PC-3 (cell line): ENCODE results near the gene DUOX1. TPM values are rescaled to one million over a fixed set of nuclear protein-coding genes. Genes with fewer than 3 reads are reported as not detected.

Source experiments
- ATAC-seq: fragments of 200-7000 bp; cut with Tn5 transposase; 2 replicates; pipeline ENCODE4 v1.9.1; 2020; ENCODE audit warnings: mild to moderate bottlenecking, moderate library complexity
- BruUV-seq: library from RNA; stranded (reverse); fragments of 400-500 nt; replicated peaks from 2 replicates; lab custom pipeline; 2021; lab: Mats Ljungman, UMichigan
- CTCF ChIA-PET: fragments of 300-600 bp; sonication (Branson Sonifier 250); formaldehyde crosslinking; loops from one replicate; lab custom pipeline; 2022; ENCODE audit warnings: antibody characterized with exemption; lab: Charles Lee
- POLR2A ChIA-PET: fragments of 300-600 bp; sonication (Branson Sonifier 250); formaldehyde crosslinking; loops from one replicate; lab custom pipeline; 2022; ENCODE audit warnings: antibody characterized with exemption; ENCODE audit not compliant: unreplicated experiment; lab: Charles Lee
- DNase-seq: peaks from one replicate; pipeline ENCODE4 v3.0.0-alpha.2; 2015
- H2AFZ ChIP-seq: fragments of 300-600 bp; sonication (generic); 2 replicates; pipeline ENCODE4 v1.6.0; 2016; ENCODE audit warnings: antibody characterized with exemption, low read length
- H3F3A ChIP-seq: fragments of 300-600 bp; sonication (generic); one replicate; pipeline ENCODE4 v1.6.0; 2017; ENCODE audit warnings: antibody characterized with exemption, low read length, control low read depth, mild to moderate bottlenecking; ENCODE audit not compliant: unreplicated experiment
- H3K27ac ChIP-seq: fragments of 300-600 bp; sonication (generic); 2 replicates; pipeline ENCODE4 v1.5.1; 2016; ENCODE audit warnings: mild to moderate bottlenecking, low read length
- H3K27me3 ChIP-seq: fragments of 300-600 bp; sonication (generic); 2 replicates; pipeline ENCODE4 v1.6.1; 2016; ENCODE audit warnings: low read length, mixed read lengths
- H3K36me3 ChIP-seq: fragments of 300-600 bp; sonication (generic); 2 replicates; pipeline ENCODE4 v1.6.1; 2016; ENCODE audit warnings: low read depth, mixed run types, low read length, mixed read lengths
- H3K4me1 ChIP-seq: fragments of 300-600 bp; sonication (generic); 2 replicates; pipeline ENCODE4 v1.5.1; 2016; ENCODE audit warnings: low read length; ENCODE audit not compliant: insufficient read depth
- H3K4me2 ChIP-seq: fragments of 300-600 bp; sonication (generic); 2 replicates; pipeline ENCODE4 v1.6.0; 2016; ENCODE audit warnings: low read length
- H3K4me3 ChIP-seq: fragments of 300-600 bp; sonication (generic); 2 replicates; pipeline ENCODE4 v1.5.1; 2016; ENCODE audit warnings: mild to moderate bottlenecking, low read length, mixed read lengths
- H3K79me2 ChIP-seq: fragments of 300-600 bp; sonication (generic); 2 replicates; pipeline ENCODE4 v1.6.1; 2017; ENCODE audit warnings: low read length, mixed read lengths
- H3K9ac ChIP-seq: fragments of 300-600 bp; sonication (generic); 2 replicates; pipeline ENCODE4 v1.6.0; 2016; ENCODE audit warnings: mild to moderate bottlenecking, low read length
- H3K9me2 ChIP-seq: fragments of 300-600 bp; sonication (generic); replicated peaks from 2 replicates; pipeline ENCODE4 v1.6.1; 2016; ENCODE audit warnings: mixed run types, low read length, mixed read lengths
- H3K9me3 ChIP-seq: fragments of 300-600 bp; sonication (generic); 2 replicates; pipeline ENCODE4 v1.6.1; 2016; ENCODE audit warnings: low read length, mixed read lengths
- H4K20me1 ChIP-seq: fragments of 300-600 bp; sonication (generic); 2 replicates; pipeline ENCODE4 v1.6.1; 2016; ENCODE audit warnings: low read length, mixed read lengths
- EZH2 ChIP-seq: fragments of 300-600 bp; sonication (generic); IDR thresholded peaks from one replicate; pipeline ENCODE4 v1.6.1; 2017; ENCODE audit warnings: antibody characterized with exemption, mild to moderate bottlenecking, low read length; ENCODE audit not compliant: unreplicated experiment
- EZH2phosphoT487 ChIP-seq: fragments of 300-600 bp; sonication (generic); IDR thresholded peaks from 2 replicates; pipeline ENCODE4 v1.6.1; 2018; ENCODE audit warnings: mild to moderate bottlenecking, antibody characterized with exemption, low read length, borderline replicate concordance
- intact Hi-C: fragments of 100-400 bp; cut with micrococcal nuclease; formaldehyde crosslinking; loops from 2 replicates; pipeline ENCODE4 v1.9.0; 2023
- total RNA-seq: library from RNA; depleted of rRNA; stranded (reverse); fragments of >200 nt; gene quantifications from 2 replicates; pipeline ENCODE4 v1.2.3, GENCODE V29; 2014
- TF ChIP-seq, protein P1 (sequence below): fragments of 300-600 bp; sonication (generic); conservative IDR thresholded peaks from 2 replicates; pipeline ENCODE4 v1.5.1; 2017; ENCODE audit warnings: antibody characterized with exemption, low read depth, mild to moderate bottlenecking, low read length

The DUOX1 gene
- total RNA-seq, 1 experiment from 2014 or later, result not detected

DNA sequence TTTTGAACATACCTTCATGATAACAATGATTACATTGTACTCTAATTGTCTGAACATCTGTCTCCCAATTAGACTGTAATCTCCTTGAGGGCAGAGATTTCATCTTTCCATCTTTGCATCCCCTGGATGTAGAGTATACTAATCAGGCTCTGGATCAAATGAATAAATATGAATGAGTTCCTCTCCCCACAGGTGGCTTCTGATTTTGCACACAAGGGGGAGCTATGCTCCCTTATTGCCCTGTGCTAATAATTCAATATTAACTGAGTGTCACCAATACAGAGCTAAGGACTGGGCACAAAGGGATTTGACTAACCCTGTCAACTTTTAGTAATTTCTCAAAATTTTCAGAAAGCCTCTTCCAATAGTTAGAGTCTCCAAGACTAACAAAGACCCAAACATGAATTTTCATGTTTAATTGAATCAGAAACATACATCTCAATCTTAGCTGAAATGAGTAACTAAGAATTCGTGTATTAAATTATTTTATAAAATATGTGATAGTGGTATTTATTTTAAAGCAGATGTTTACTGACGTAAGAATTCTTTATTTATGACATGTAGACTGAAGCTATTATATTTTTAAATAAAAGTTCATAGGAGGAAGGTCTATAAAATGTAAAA, 3.1 kb upstream of the DUOX1 start:
- Histone ChIP-seq H3K36me3 (no peaks in the 10 kb centered on the region), H2AFZ (no peak overlapping the region), H3K27ac (no peak overlapping the region), H3K27me3 (no peaks in the 10 kb centered on the region), H3K79me2 (no peaks in the 10 kb centered on the region), H3F3A (no peaks in the 10 kb centered on the region), H4K20me1 (no peaks in the 10 kb centered on the region), H3K9me3 (no peaks in the 10 kb centered on the region), H3K9me2 (no peaks in the 10 kb centered on the region), H3K4me2 (no peak overlapping the region), H3K4me1 (peaks cover 15% of the 10 kb centered on the region), H3K4me3 (no peak overlapping the region), H3K9ac (no peak overlapping the region)
- POLR2A ChIA-PET, result no interaction called here
- TF ChIP-seq, protein P1, sequence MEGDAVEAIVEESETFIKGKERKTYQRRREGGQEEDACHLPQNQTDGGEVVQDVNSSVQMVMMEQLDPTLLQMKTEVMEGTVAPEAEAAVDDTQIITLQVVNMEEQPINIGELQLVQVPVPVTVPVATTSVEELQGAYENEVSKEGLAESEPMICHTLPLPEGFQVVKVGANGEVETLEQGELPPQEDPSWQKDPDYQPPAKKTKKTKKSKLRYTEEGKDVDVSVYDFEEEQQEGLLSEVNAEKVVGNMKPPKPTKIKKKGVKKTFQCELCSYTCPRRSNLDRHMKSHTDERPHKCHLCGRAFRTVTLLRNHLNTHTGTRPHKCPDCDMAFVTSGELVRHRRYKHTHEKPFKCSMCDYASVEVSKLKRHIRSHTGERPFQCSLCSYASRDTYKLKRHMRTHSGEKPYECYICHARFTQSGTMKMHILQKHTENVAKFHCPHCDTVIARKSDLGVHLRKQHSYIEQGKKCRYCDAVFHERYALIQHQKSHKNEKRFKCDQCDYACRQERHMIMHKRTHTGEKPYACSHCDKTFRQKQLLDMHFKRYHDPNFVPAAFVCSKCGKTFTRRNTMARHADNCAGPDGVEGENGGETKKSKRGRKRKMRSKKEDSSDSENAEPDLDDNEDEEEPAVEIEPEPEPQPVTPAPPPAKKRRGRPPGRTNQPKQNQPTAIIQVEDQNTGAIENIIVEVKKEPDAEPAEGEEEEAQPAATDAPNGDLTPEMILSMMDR, result peak; percentile 96
- no peak for TF ChIP-seq EZH2
- no TSS peak for BruUV-seq
- DNase-seq (peak; percentile 76), ATAC-seq (peak; percentile 60)
- CTCF ChIA-PET, result interaction anchor here (0.6 to 1.7 kb wide), 9 partner anchors 9 to 150 kb away, joined by 3 to 27 read pairs (median 7); no protein-coding TSS in a partner anchor
- intact Hi-C loops, result loop anchor here (2.0 to 10.0 kb wide), 4 partner anchors 36 to 162 kb away; no protein-coding TSS in a partner anchor

DNA sequence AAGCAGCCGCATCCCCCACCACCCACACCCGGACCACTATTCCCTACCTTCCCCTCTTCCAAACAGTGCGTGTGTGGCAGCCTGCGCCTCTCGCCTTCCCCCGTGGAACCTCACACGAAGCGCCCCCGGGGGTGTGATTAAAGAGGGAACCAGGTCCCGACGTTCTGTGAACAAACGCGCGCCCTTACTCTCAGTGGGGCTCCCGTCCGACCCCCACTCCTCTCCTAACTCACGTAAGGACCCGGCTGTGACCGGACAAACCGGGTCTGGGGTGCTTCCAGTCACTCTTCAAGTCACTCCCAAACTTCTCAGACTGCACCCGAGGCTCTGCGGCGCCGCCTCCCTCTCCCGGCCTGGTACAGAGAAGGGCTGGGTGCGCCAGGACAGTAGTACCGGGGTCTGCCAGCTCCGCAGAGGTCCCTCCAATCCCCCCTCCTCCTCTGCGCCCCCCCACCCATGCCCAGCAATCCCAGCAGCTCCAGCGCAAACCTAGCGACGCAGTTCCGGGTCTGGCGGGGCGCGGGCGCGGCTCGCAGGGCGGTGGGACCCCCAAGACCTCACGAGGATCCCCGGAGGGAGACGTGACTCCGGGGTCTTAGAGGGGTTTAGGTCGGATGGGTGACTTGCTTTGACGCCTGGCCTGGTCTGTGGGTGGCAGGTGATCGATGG, 689 bp upstream of the DUOX1 start:
- H3K9me2 ChIP-seq, result no peaks in the 10 kb centered on the region
- H3K4me2 ChIP-seq, result no peak overlapping the region
- ChIA-PET CTCF (no interaction called here), POLR2A (no interaction called here)
- no peak overlapping the region for H3K27ac ChIP-seq
- H3K9me3 ChIP-seq, result no peaks in the 10 kb centered on the region
- no peak overlapping the region for H3K4me3 ChIP-seq
- no peak overlapping the region for H2AFZ ChIP-seq
- no peak for DNase-seq
- no peak overlapping the region for H3K9ac ChIP-seq
- H3K79me2 ChIP-seq, result no peaks in the 10 kb centered on the region
- no peaks in the 10 kb centered on the region; the same call in 1 of the 2 replicates for H3K4me1 ChIP-seq
- no peaks in the 10 kb centered on the region for H3F3A ChIP-seq
- H3K36me3 ChIP-seq, result no peaks in the 10 kb centered on the region
- no peaks in the 10 kb centered on the region for H3K27me3 ChIP-seq
- no peak for TF ChIP-seq EZH2phosphoT487
- no peak for TF ChIP-seq EZH2
- TF ChIP-seq, protein P1, result no peak
- ATAC-seq, result no peak
- intact Hi-C loops, result loop anchor here (10.0 kb wide), 2 partner anchors 76 to 164 kb away; no protein-coding TSS in a partner anchor
- BruUV-seq, result no TSS peak
- no peaks in the 10 kb centered on the region for H4K20me1 ChIP-seq
